Vagina (tissue), 2 donors: Measurements from ENCODE around the gene MYO3A. TPM values are rescaled to one million over a fixed set of nuclear protein-coding genes. Genes with fewer than 3 reads are reported as not detected.

Source experiments
- DNase-seq, 2 donors: peaks; one replicate each; pipeline ENCODE4 v3.0.0-alpha.2; 2017; ENCODE audit errors: extremely low spot score in 2 of 2
- H3K27ac ChIP-seq: fragments of 200-600 bp; sonication (generic); one replicate; pipeline ENCODE4 v1.5.1; 2019
- H3K27me3 ChIP-seq: fragments of 200-600 bp; sonication (generic); one replicate; pipeline ENCODE4 v1.5.1; 2019
- H3K36me3 ChIP-seq, 2 donors: fragments of 200-600 bp; sonication (generic); one replicate each; pipeline ENCODE4 v1.5.1; 2017 to 2019
- H3K4me1 ChIP-seq: fragments of 200-600 bp; sonication (generic); one replicate; pipeline ENCODE4 v1.5.1; 2019
- H3K4me3 ChIP-seq, 2 donors: fragments of 200-600 bp; sonication (generic); 1 replicate in 1 of 2; 2 replicates in 1 of 2; pipeline ENCODE4 v1.5.1; 2016 to 2019
- H3K9me3 ChIP-seq: fragments of 200-600 bp; sonication (generic); one replicate; pipeline ENCODE4 v1.5.1; 2019
- CTCF ChIP-seq, 3 experiments: fragments of 450-650 bp in 2 of 3; fragments of 200-600 bp in 1 of 3; sonication (generic) in 1 of 3; IDR thresholded peaks; one replicate each; pipeline ENCODE4 v1.5.1; 2017 to 2019; ENCODE audit warnings: antibody characterized with exemption in 3 of 3, mild to moderate bottlenecking in 2 of 3, moderate library complexity in 2 of 3
- POLR2A ChIP-seq, 2 donors: fragments of 450-650 bp; IDR thresholded peaks; one replicate each; pipeline ENCODE4 v1.6.1; 2017; ENCODE audit warnings: antibody characterized with exemption in 2 of 2, mild to moderate bottlenecking in 2 of 2, moderate library complexity in 2 of 2
- POLR2AphosphoS5 ChIP-seq, 2 donors: sonication (generic); formaldehyde crosslinking; IDR thresholded peaks; one replicate each; pipeline ENCODE4 v1.9.0; 2017; ENCODE audit warnings: antibody characterized with exemption in 2 of 2, mild to moderate bottlenecking in 2 of 2, low read depth in 1 of 2; ENCODE audit not compliant: insufficient read depth in 1 of 2
- intact Hi-C: fragments of 100-400 bp; cut with DNase I; formaldehyde crosslinking; loops from one replicate; pipeline ENCODE4 v1.15.1; 2023
- total RNA-seq: library from RNA; depleted of rRNA; stranded (reverse); fragments of >200 nt; gene quantifications from one replicate; pipeline ENCODE4 v1.2.3, GENCODE V29; 2016

Gene MYO3A
- total RNA-seq, 1 donor from 2014 or later, result 0.25 TPM

GRCh38 chr10:25954851-25955250, 20.8 kb downstream of the MYO3A start:
- no peak for TF ChIP-seq POLR2A (IDR thresholded peaks at IDR 0.05)
- TF ChIP-seq POLR2AphosphoS5 (IDR thresholded peaks at IDR 0.05; ENCODE audit: insufficient read depth in 1 of 2, low read depth in 1 of 2), result no peak
- no peak for TF ChIP-seq CTCF (IDR thresholded peaks at IDR 0.05)
- no peak for DNase-seq
- no peaks in the 10 kb centered on the region for H3K4me1 ChIP-seq
- H3K9me3 ChIP-seq, result no peaks in the 10 kb centered on the region
- H3K27me3 ChIP-seq, result no peaks in the 10 kb centered on the region
- no peak overlapping the region for H3K27ac ChIP-seq
- no peaks in the 10 kb centered on the region for H3K36me3 ChIP-seq
- intact Hi-C loops, result no loop called here
- no peak overlapping the region for H3K4me3 ChIP-seq

GRCh38 chr10:25959540-25960232, 25.7 kb downstream of the MYO3A start:
- H3K9me3 ChIP-seq, result no peaks in the 10 kb centered on the region
- no peaks in the 10 kb centered on the region for H3K4me1 ChIP-seq
- no peak overlapping the region for H3K27ac ChIP-seq
- no peak for TF ChIP-seq POLR2A (IDR thresholded peaks at IDR 0.05)
- TF ChIP-seq CTCF (IDR thresholded peaks at IDR 0.05), result no peak
- TF ChIP-seq POLR2AphosphoS5 (IDR thresholded peaks at IDR 0.05; ENCODE audit: insufficient read depth in 1 of 2, low read depth in 1 of 2), result no peak
- H3K27me3 ChIP-seq, result no peaks in the 10 kb centered on the region
- H3K4me3 ChIP-seq, result no peak overlapping the region
- DNase-seq, result no peak
- H3K36me3 ChIP-seq, result no peaks in the 10 kb centered on the region
- intact Hi-C loops, result no loop called here

GRCh38 chr10:25965584-25965983, 31.6 kb downstream of the MYO3A start:
- H3K36me3 ChIP-seq, result no peaks in the 10 kb centered on the region
- H3K27ac ChIP-seq, result no peak overlapping the region
- TF ChIP-seq CTCF (IDR thresholded peaks at IDR 0.05), result no peak
- TF ChIP-seq POLR2AphosphoS5 (IDR thresholded peaks at IDR 0.05; ENCODE audit: insufficient read depth in 1 of 2, low read depth in 1 of 2), result no peak
- no peak for TF ChIP-seq POLR2A (IDR thresholded peaks at IDR 0.05)
- no peak overlapping the region for H3K4me3 ChIP-seq
- no peaks in the 10 kb centered on the region for H3K4me1 ChIP-seq
- peak in 1 of 2 donors; percentile 74 for DNase-seq
- H3K27me3 ChIP-seq, result no peaks in the 10 kb centered on the region
- intact Hi-C loops, result no loop called here
- no peaks in the 10 kb centered on the region for H3K9me3 ChIP-seq

- no peak for DNase-seq
- no peak for TF ChIP-seq POLR2AphosphoS5 (IDR thresholded peaks at IDR 0.05; ENCODE audit: insufficient read depth in 1 of 2, low read depth in 1 of 2)
- no peak for TF ChIP-seq POLR2A (IDR thresholded peaks at IDR 0.05)
- TF ChIP-seq CTCF (IDR thresholded peaks at IDR 0.05), result no peak
Observed at GRCh38 chr10:25966844-25967243, 32.8 kb downstream of the MYO3A start.

GRCh38 chr10:25972631-25973030, 38.6 kb downstream of the MYO3A start:
- H3K9me3 ChIP-seq, result no peaks in the 10 kb centered on the region
- intact Hi-C loops, result no loop called here
- H3K36me3 ChIP-seq, result no peaks in the 10 kb centered on the region
- H3K4me1 ChIP-seq, result no peaks in the 10 kb centered on the region
- H3K4me3 ChIP-seq, result no peak overlapping the region
- DNase-seq, result no peak
- no peaks in the 10 kb centered on the region for H3K27me3 ChIP-seq
- no peak overlapping the region for H3K27ac ChIP-seq
- TF ChIP-seq POLR2A (IDR thresholded peaks at IDR 0.05) (no peak), POLR2AphosphoS5 (IDR thresholded peaks at IDR 0.05; ENCODE audit: insufficient read depth in 1 of 2, low read depth in 1 of 2) (no peak), CTCF (IDR thresholded peaks at IDR 0.05) (no peak)

More at GRCh38 chr10:25966844-25967243, 32.8 kb downstream of the MYO3A start:
- Histone ChIP-seq H3K9me3 (no peaks in the 10 kb centered on the region), H3K36me3 (no peaks in the 10 kb centered on the region), H3K27me3 (no peaks in the 10 kb centered on the region), H3K27ac (no peak overlapping the region), H3K4me1 (no peaks in the 10 kb centered on the region), H3K4me3 (no peak overlapping the region)
- intact Hi-C loops, result no loop called here
